HS-27A (cell line): ENCODE results near the gene BMS1.
"Not testable (repeated sequence)": the region's sequence is repeated elsewhere in the genome, so short reads cannot be mapped to it uniquely, and the experiment has no call there.

Experiments used
- DNase-seq: peaks from one replicate; pipeline ENCODE4 v3.0.0-alpha.2; 2012; ENCODE audit warnings: low read depth, missing footprints

BMS1 gene

GRCh38 chr10:42782446-42783180 lies at the start of gene BMS1:
TSS of gene BMS1 (plus strand) at chr10:42782795. CDS start at chr10:42784395, 1,600 bp downstream.
- peak; percentile 63 for DNase-seq

- no peak for DNase-seq
Observed at GRCh38 chr10:42734536-42734935, 48.1 kb upstream of the BMS1 start.

- DNase-seq = no peak
Observed at GRCh38 chr10:42738679-42739078, 43.9 kb upstream of the BMS1 start.

GRCh38 chr10:42741536-42741935 lies 41.1 kb upstream of the BMS1 start:
- DNase-seq = not testable (repeated sequence)

GRCh38 chr10:42743697-42744096 lies 38.9 kb upstream of the BMS1 start:
- no peak for DNase-seq

GRCh38 chr10:42744134-42744701 lies 38.4 kb upstream of the BMS1 start:
- no peak for DNase-seq

GRCh38 chr10:42753126-42753506 lies 29.5 kb upstream of the BMS1 start:
- no peak for DNase-seq

GRCh38 chr10:42753507-42754154 lies 29.0 kb upstream of the BMS1 start:
- DNase-seq = no peak

- no peak for DNase-seq
Observed at GRCh38 chr10:42754155-42755027, 28.2 kb upstream of the BMS1 start.

- DNase-seq = no peak
Observed at GRCh38 chr10:42755028-42755451, 27.6 kb upstream of the BMS1 start.

- DNase-seq = no peak
Observed at GRCh38 chr10:42755556-42756093, 27.0 kb upstream of the BMS1 start.

GRCh38 chr10:42767906-42768305 lies 14.7 kb upstream of the BMS1 start:
- no peak for DNase-seq

GRCh38 chr10:42768581-42769152 lies 13.9 kb upstream of the BMS1 start:
- no peak for DNase-seq

GRCh38 chr10:42769173-42769572 lies 13.4 kb upstream of the BMS1 start:
- no peak for DNase-seq

- DNase-seq = no peak
Observed at GRCh38 chr10:42769673-42770072, 12.9 kb upstream of the BMS1 start.

- no peak for DNase-seq
Observed at GRCh38 chr10:42776681-42777080, 5.9 kb upstream of the BMS1 start.

- DNase-seq = no peak
Observed at GRCh38 chr10:42780456-42780855, 2.1 kb upstream of the BMS1 start.

GRCh38 chr10:42781893-42782445 lies 626 bp upstream of the BMS1 start:
- no peak for DNase-seq

- no peak for DNase-seq
Observed at GRCh38 chr10:42783181-42783549, 570 bp downstream of the BMS1 start.

GRCh38 chr10:42785759-42786158 lies 3.2 kb downstream of the BMS1 start:
- no peak for DNase-seq

- no peak for DNase-seq
Observed at GRCh38 chr10:42790835-42791234, 8.2 kb downstream of the BMS1 start.
